Measurements from ENCODE around the gene LHX2. TPM values are rescaled to one million over a fixed set of nuclear protein-coding genes. Genes with fewer than 3 reads are reported as not detected.
A peak's percentile ranks its signal among the peaks of the same experiment; 100 is the strongest.
"Not testable (repeated sequence)": the region's sequence is repeated elsewhere in the genome, so short reads cannot be mapped to it uniquely, and the experiment has no call there.

The LHX2 gene
- total RNA-seq, 4 donors from 2014 or later: not detected

DNA sequence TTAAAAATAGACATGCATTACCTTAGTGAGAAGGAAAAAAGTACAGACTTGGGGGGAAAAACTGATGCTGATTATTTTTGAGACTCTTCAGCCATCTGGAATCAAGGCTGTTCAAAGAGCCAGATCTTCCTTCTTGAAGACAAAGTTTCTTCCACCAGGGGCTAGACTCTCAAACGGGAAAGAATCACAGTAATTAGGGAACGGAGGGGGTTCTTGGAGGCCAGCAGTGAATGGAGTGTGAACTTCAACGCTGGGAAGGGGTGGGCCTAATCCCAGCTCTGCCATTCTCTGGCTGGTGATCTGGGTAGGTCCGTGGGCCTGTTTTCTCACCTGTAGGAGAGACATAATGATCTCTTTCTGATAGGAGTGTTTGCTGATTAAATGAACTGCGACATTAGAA is 21.1 kb upstream of the LHX2 start:
- no peak for DNase-seq (ENCODE audit: low spot score)
- ATAC-seq (ENCODE audit: low FRiP score): no peak
- TF ChIP-seq, protein P1, sequence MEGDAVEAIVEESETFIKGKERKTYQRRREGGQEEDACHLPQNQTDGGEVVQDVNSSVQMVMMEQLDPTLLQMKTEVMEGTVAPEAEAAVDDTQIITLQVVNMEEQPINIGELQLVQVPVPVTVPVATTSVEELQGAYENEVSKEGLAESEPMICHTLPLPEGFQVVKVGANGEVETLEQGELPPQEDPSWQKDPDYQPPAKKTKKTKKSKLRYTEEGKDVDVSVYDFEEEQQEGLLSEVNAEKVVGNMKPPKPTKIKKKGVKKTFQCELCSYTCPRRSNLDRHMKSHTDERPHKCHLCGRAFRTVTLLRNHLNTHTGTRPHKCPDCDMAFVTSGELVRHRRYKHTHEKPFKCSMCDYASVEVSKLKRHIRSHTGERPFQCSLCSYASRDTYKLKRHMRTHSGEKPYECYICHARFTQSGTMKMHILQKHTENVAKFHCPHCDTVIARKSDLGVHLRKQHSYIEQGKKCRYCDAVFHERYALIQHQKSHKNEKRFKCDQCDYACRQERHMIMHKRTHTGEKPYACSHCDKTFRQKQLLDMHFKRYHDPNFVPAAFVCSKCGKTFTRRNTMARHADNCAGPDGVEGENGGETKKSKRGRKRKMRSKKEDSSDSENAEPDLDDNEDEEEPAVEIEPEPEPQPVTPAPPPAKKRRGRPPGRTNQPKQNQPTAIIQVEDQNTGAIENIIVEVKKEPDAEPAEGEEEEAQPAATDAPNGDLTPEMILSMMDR (IDR thresholded peaks at IDR 0.05): no peak

DNA sequence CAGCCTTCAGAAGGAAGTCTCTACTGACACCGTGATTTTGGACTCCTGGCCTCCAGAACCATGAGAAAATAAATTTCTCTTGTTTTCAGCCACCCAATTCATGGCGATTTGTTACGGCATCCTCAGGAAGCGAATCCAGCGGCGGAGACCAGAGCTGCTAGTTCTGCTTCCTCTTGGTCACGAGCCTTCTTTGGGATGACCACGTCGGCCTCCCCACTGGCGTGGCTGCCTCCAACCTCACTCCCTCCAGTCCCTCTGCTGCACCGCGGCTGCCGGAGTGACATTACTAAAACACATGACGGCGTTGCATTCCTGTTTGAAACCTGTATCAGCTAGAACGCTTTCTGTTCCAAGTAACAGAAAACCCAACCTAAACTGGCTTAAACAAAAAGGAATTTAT is 18.9 kb upstream of the LHX2 start:
- not testable (repeated sequence) for ATAC-seq (ENCODE audit: low FRiP score); DNase-seq (ENCODE audit: low spot score)

DNA sequence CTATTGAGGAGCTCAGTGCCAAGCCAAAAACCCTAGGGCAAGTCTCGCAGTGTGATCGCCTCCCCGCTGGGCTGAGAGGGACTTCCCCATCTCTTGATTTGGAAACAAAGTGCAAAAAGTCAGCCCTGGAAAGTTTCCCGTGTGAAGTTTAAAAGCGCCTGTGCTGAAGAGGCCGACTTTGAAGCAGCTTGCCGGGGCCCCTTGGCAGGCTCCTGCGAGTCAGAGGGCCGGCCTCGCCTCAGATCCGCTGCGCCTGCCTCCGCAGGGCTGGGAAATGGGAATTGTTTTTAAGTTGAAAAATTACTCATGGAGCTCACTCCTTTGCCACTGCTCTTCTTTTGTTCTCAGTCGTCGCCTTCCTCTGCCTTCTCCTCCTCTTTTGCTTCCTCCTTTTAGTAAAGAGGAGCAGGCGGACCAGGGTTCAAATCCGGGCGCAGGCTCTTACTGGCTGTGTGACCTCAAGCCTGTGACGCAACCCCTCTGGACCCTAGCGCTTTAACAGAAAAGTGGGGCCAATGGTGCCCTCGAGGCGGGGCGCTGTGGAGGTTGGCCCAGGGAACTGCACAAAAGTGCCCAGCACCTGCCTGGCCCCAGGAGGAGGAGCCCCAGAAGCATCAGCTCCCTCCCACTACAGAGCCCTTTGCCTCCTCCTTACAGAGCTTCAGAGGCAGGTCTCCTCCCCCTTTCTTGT is 14.7 kb upstream of the LHX2 start:
- no peak for ATAC-seq (ENCODE audit: low FRiP score)
- no peak for DNase-seq (ENCODE audit: low spot score)
- TF ChIP-seq, protein P1 (IDR thresholded peaks at IDR 0.05): no peak

DNA sequence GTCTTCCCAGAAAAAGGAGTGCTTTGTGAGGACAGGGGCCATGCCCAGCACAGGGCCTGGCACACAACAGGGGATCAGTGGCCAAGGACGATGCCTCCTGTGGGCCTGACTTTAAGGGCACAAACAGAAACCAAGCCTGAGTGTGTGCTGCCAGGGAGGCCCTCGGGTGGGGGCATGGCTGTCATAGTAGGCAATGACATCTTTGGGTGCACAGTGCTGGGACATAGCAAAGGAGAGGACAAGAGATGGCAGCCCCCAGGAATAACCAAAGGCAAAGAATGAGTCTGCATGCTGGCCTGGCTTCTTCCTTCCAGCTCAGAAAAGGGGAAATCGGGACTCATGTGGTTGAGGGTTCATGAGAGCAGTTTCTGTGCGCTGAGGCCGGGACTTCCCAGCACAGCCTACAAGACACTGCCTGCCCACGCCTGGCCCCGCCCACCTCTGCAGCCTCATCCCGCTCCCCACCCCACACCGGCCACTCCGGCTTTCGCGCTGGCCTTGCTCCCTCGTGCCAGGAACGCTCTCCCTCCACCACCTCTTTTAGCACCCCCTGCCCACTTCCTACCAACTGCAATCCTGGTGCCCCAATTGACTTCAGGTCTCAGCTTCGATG is 13.8 kb upstream of the LHX2 start:
- TF ChIP-seq, protein P1 (IDR thresholded peaks at IDR 0.05): no peak
- DNase-seq (ENCODE audit: low spot score): peak; percentile 46
- ATAC-seq (ENCODE audit: low FRiP score): peak; percentile 70

DNA sequence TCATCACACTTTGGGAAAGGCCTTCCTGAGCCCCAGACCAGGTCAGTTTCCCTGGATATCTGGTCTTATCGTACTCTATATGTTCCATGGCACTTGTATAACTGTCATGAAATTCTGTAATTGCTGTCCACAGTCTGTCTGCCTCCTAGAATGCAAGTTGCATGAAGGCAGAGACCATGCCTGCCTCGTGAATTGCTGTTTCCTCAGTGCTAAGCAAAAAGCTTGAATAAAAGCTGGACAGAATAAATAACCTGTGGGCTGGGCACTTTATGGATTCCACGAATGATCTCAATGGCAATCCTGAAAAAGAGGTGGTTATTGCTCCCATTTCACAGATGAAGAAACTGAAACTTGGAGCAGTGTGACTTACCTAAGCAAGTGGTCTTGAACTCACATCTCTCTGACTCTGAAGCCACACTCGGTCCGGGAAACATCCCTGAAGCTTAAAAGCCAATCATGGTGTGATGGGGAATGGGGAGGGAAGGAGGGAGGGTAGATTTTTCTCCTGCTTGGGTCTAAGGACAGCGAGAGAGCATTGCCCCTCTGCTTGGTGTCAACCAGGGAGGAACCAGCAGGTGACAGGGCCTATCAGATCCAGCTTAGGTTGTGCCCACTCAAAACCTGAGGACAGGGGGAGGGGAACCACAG is 13.2 kb upstream of the LHX2 start:
- ATAC-seq (ENCODE audit: low FRiP score) (no peak), DNase-seq (ENCODE audit: low spot score) (no peak)
- TF ChIP-seq, protein P1 (IDR thresholded peaks at IDR 0.05): no peak

DNA sequence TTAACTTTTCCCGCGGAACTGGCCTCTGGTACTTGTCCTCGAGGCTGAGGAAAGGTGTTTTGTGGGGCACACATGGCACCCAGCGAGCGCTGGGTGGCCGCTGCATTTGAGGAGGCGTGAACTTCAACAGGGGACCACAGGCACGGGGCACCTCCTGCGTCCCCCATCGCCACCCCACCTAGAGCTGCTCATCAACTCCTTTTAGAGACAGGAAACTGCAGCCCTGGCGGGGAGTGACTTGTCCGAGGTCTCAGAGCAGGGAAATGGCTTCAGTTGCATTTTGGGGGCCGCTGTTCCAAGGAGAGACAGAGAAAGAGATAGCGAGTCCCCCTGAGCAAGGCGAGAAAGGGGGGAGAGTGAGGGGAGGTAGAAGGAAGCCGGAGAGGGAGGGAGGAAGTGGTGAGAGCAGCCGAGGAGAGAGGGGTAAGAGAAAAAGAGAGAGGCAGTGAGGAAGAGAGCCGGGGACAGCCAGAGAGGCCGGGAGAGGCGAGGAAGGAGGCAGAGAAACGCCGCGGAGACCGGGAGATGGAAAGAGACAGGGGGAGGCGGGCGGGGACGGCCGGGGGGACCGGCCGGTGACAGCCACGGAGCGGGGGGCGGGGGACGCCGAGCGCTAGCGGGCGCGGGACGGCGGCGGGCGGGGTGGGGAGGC is 12.5 kb upstream of the LHX2 start:
- DNase-seq (ENCODE audit: low spot score) (no peak), ATAC-seq (ENCODE audit: low FRiP score) (no peak)
- TF ChIP-seq, protein P1 (IDR thresholded peaks at IDR 0.05): no peak

DNA sequence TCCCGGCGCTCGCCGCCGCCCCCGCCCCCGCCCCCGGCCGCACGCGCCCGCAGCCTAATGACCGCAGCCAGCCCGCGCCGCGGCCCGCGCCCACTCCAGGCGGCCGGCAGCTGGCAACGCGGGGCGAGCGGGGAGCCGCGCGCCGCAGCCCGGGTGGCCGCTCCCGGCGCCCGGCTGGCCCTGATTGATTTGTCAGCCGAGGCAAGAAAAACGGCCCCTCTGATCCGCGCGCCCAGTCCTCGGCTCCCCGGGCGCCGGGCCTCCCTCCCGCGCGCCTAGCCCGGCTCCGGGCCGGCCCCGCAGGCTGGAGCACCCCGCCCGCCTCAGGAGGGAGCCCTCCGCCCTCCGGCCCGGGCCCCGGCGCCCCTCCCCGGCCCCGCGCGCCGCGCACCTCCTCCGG is 11.9 kb upstream of the LHX2 start:
- no peak for ATAC-seq (ENCODE audit: low FRiP score)
- DNase-seq (ENCODE audit: low spot score): no peak
- TF ChIP-seq, protein P1 (IDR thresholded peaks at IDR 0.05): no peak
